Endothelial cell of umbilical vein (primary cell): ENCODE measurements around the gene TMEM121. TPM values are rescaled to one million over a fixed set of nuclear protein-coding genes. Genes with fewer than 3 reads are reported as not detected.

Experiments used
- BruUV-seq: library from RNA; stranded (reverse); fragments of 400-500 nt; replicated peaks from 2 replicates; lab custom pipeline; 2021; lab: Mats Ljungman, UMichigan
- CTCF ChIA-PET: fragments of 300-600, 350-600 bp; sonication (Branson Sonifier 250); formaldehyde crosslinking; loops from one replicate; lab custom pipeline; 2021; ENCODE audit warnings: antibody characterized with exemption, inconsistent platforms; lab: Charles Lee
- POLR2A ChIA-PET: fragments of 300-600, 350-600 bp; sonication (Branson Sonifier 250); formaldehyde crosslinking; loops from one replicate; lab custom pipeline; 2021; ENCODE audit warnings: antibody characterized with exemption, inconsistent platforms; lab: Charles Lee
- DNase-seq: peaks from one replicate; pipeline ENCODE4 v3.0.0-alpha.2; 2011; ENCODE audit warnings: low read depth, low spot score
- FAIRE-seq: peaks from 2 replicates; lab custom pipeline; 2011; peaks lifted over from hg19 to GRCh38; lab: Jason Lieb, UNC
- H2AFZ ChIP-seq: 2 replicates; pipeline ENCODE4 v1.6.0; 2012; ENCODE audit warnings: low read depth, low read length, control low read depth, inconsistent platforms
- H3K27ac ChIP-seq: 2 replicates; pipeline ENCODE4 v1.5.1; 2011; ENCODE audit warnings: low read depth, mild to moderate bottlenecking, control low read depth, low read length, moderate library complexity; ENCODE audit not compliant: insufficient read depth
- H3K27me3 ChIP-seq, 2 experiments: 2 replicates each; pipeline versions ENCODE4 v1.6.0 to v1.6.1; 2011; ENCODE audit warnings: low read length in 2 of 2, mixed read lengths in 1 of 2; ENCODE audit not compliant: control insufficient read depth in 2 of 2, insufficient read depth in 2 of 2
- H3K36me3 ChIP-seq, 2 experiments: 2 replicates in 1 of 2; 3 replicates in 1 of 2; pipeline ENCODE4 v1.5.1; 2011; ENCODE audit warnings: low read length in 2 of 2, mild to moderate bottlenecking in 1 of 2, moderate library complexity in 1 of 2; ENCODE audit not compliant: control insufficient read depth in 2 of 2, insufficient read depth in 2 of 2; ENCODE audit errors: extremely low read depth in 1 of 2
- H3K4me1 ChIP-seq: 3 replicates; pipeline ENCODE4 v1.5.1; 2011; ENCODE audit warnings: mild to moderate bottlenecking, low read length; ENCODE audit not compliant: control insufficient read depth, insufficient read depth; ENCODE audit errors: extremely low read depth
- H3K4me2 ChIP-seq: 2 replicates; pipeline ENCODE4 v1.6.1; 2011; ENCODE audit warnings: low read length, control low read depth, mixed read lengths; ENCODE audit not compliant: insufficient read depth
- H3K4me3 ChIP-seq, 3 experiments: fragments of 200-600 bp in 1 of 3; sonication (generic), shearing (Covaris generic) in 1 of 3; replicated peaks in 1 of 3; 2 replicates each; pipeline ENCODE4 v1.5.1; 2011 to 2016; ENCODE audit warnings: control low read depth in 3 of 3, low read length in 3 of 3, mild to moderate bottlenecking in 2 of 3, inconsistent platforms in 1 of 3, low read depth in 1 of 3, moderate library complexity in 1 of 3; ENCODE audit not compliant: insufficient read depth in 1 of 3
- H3K79me2 ChIP-seq: 2 replicates; pipeline ENCODE4 v1.6.0; 2012; ENCODE audit warnings: low read length, inconsistent platforms; ENCODE audit not compliant: control insufficient read depth, insufficient read depth
- H3K9ac ChIP-seq: replicated peaks from 2 replicates; pipeline ENCODE3; 2011; ENCODE audit warnings: low read length, control low read depth; ENCODE audit not compliant: insufficient read depth; ENCODE audit errors: extremely low read depth
- H3K9me1 ChIP-seq: replicated peaks from 3 replicates; pipeline ENCODE4 v1.6.0; 2011; ENCODE audit warnings: mild to moderate bottlenecking, low read length; ENCODE audit not compliant: control insufficient read depth, insufficient read depth; ENCODE audit errors: extremely low read depth
- H3K9me3 ChIP-seq: replicated peaks from 2 replicates; pipeline ENCODE4 v1.5.1; 2012; ENCODE audit warnings: low read length, inconsistent platforms; ENCODE audit not compliant: control insufficient read depth, insufficient read depth
- H4K20me1 ChIP-seq: replicated peaks from 2 replicates; pipeline ENCODE3; 2011; ENCODE audit warnings: mild to moderate bottlenecking, low read length; ENCODE audit not compliant: control insufficient read depth, insufficient read depth; ENCODE audit errors: extremely low read depth
- FOS ChIP-seq: IDR thresholded peaks from 2 replicates; pipeline ENCODE4 v1.6.1; 2011; ENCODE audit warnings: mild to moderate bottlenecking, low read length, moderate library complexity, borderline replicate concordance; ENCODE audit not compliant: insufficient read depth
- MYC ChIP-seq: IDR thresholded peaks from one replicate; pipeline ENCODE4 v1.6.1; 2011; ENCODE audit warnings: mild to moderate bottlenecking, low read depth, low read length
- dilution Hi-C: fragments of 300-500 bp; cut with MboI; formaldehyde crosslinking; loops from one replicate; pipeline ENCODE4 v1.15.0; 2019; ENCODE audit warnings: low sequenced_read_pairs; ENCODE audit not compliant: extremely low pct_ligation_motif_present
- intact Hi-C: fragments of 100-400 bp; cut with micrococcal nuclease; formaldehyde crosslinking; loops from one replicate; pipeline ENCODE4 v1.10.0; 2022
- polyA plus RNA-seq, 4 experiments: library from polyadenylated mRNA; depleted of rRNA in 3 of 4; stranded (reverse) in 3 of 4; unstranded in 1 of 4; fragments of >200 nt; gene quantifications; 2 replicates each; pipeline versions ENCODE4 v1.2.1 to v1.2.3, GENCODE V29; 2011 to 2012; ENCODE audit warnings: missing spikeins in 1 of 4
- total RNA-seq: library from RNA; stranded (reverse); gene quantifications from 2 replicates; pipeline ENCODE4 v1.2.3, GENCODE V29; 2021
- TF ChIP-seq, protein P1 (sequence below), 2 donors: IDR thresholded peaks; 1 replicate in 1 of 2; 2 replicates in 1 of 2; pipeline ENCODE4 v1.5.1; 2011; ENCODE audit warnings: low read length in 2 of 2, mild to moderate bottlenecking in 2 of 2, moderate library complexity in 2 of 2, control low read depth in 1 of 2, inconsistent platforms in 1 of 2, low read depth in 1 of 2; ENCODE audit not compliant: insufficient read depth in 1 of 2; ENCODE audit errors: extremely low read depth in 1 of 2

The TMEM121 gene
- total and polyA plus RNA-seq, 2 donors (not counting 3 experiments of a cell fraction or from before 2014, with no cell fraction given): 4.8 to 7.7 TPM

DNA sequence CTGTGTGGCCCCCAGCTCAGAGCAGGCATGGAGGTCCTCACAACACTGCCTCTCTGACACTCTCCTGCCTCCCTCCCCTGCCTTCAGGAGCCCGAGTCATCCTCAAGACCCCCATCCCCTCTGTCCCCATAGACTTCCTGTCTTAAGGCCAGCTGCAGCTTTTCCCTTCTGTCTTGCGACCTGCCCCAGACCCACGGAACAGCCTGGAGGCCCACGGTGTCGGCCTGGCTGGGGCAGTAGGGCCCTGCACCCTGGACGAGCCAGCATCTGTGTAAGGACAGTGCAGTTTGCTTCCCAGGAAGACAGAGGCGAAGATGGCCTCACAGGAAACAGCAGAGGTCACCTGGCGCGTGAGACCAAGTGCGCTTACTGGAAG lies 25.7 kb upstream of the TMEM121 start:
- no peaks in the 10 kb centered on the region for H3K4me1 ChIP-seq
- TF ChIP-seq MYC: no peak
- no peak overlapping the region for H3K27ac ChIP-seq
- H3K9ac ChIP-seq: no peak overlapping the region
- H3K4me3 ChIP-seq: no peak overlapping the region
- intact Hi-C loops: no loop called here
- dilution Hi-C loops: no loop called here
- no peaks in the 10 kb centered on the region for H3K79me2 ChIP-seq
- no peaks in the 10 kb centered on the region for H3K36me3 ChIP-seq
- no TSS peak for BruUV-seq
- H4K20me1 ChIP-seq: no peaks in the 10 kb centered on the region
- no peaks in the 10 kb centered on the region for H3K9me1 ChIP-seq
- DNase-seq (no peak), FAIRE-seq (no peak)
- H3K9me3 ChIP-seq: no peaks in the 10 kb centered on the region
- POLR2A ChIA-PET: no interaction called here
- no peak overlapping the region for H3K4me2 ChIP-seq
- H3K27me3 ChIP-seq: no peaks in the 10 kb centered on the region
- H2AFZ ChIP-seq: no peak overlapping the region
- CTCF ChIA-PET: no interaction called here

DNA sequence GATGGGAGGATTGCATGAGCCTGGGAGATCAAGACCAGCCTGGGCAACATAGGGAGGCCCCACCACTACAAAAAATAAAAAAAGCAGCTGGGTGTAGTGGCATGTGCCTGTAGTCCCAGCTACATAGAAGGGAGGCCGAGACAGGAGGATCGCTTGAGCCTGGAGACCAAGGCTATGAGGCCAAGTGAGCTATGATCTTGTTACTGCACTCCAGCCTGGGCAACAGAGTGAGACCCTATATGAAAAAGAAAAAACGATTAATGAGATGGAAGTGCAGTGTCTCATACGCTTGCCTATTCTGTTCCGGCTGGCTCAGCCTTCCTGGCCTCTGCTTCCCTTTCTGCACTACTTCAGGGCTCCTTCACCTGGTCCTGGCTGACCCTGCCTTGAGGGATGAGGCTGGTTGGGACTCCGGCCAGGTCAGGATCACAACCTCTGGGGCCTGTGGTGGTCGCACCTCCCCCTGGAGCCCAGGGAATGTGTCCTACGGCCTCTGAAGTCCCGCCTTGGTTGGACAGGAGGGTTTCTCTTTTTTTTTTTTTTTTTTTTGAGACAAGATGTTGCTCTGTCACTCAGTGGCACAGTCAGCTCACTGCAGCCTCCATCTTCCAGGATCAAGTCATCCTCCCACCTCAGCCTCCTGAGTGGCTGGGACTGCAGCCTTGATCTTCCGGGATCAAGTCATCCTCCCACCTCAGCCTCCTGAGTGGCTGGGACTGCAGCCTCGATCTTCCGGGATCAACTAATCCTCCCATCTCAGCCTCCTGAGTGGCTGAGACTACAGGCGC lies 24.7 kb upstream of the TMEM121 start:
- TF ChIP-seq, protein P1, sequence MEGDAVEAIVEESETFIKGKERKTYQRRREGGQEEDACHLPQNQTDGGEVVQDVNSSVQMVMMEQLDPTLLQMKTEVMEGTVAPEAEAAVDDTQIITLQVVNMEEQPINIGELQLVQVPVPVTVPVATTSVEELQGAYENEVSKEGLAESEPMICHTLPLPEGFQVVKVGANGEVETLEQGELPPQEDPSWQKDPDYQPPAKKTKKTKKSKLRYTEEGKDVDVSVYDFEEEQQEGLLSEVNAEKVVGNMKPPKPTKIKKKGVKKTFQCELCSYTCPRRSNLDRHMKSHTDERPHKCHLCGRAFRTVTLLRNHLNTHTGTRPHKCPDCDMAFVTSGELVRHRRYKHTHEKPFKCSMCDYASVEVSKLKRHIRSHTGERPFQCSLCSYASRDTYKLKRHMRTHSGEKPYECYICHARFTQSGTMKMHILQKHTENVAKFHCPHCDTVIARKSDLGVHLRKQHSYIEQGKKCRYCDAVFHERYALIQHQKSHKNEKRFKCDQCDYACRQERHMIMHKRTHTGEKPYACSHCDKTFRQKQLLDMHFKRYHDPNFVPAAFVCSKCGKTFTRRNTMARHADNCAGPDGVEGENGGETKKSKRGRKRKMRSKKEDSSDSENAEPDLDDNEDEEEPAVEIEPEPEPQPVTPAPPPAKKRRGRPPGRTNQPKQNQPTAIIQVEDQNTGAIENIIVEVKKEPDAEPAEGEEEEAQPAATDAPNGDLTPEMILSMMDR (IDR thresholded peaks at IDR 0.05; ENCODE audit: extremely low read depth in 1 of 2, insufficient read depth in 1 of 2, low read depth in 1 of 2, low read length in 2 of 2): no peak
- no peak for TF ChIP-seq FOS
- H3K79me2 ChIP-seq: no peaks in the 10 kb centered on the region
- ChIA-PET POLR2A (no interaction called here), CTCF (no interaction called here)
- H3K4me2 ChIP-seq: no peak overlapping the region
- DNase-seq (no peak), FAIRE-seq (no peak)
- H2AFZ ChIP-seq: no peak overlapping the region
- BruUV-seq: no TSS peak
- H3K9me1 ChIP-seq: no peaks in the 10 kb centered on the region
- intact Hi-C loops: no loop called here
- H3K9ac ChIP-seq: no peak overlapping the region
- dilution Hi-C loops: no loop called here
- no peaks in the 10 kb centered on the region for H3K36me3 ChIP-seq
- no peak overlapping the region for H3K4me3 ChIP-seq
- H3K27me3 ChIP-seq: no peaks in the 10 kb centered on the region
- H4K20me1 ChIP-seq: no peaks in the 10 kb centered on the region
- no peak overlapping the region for H3K27ac ChIP-seq
- no peaks in the 10 kb centered on the region for H3K4me1 ChIP-seq
- no peaks in the 10 kb centered on the region for H3K9me3 ChIP-seq
